Activated CD4-positive, alpha-beta T cell treated with anti-CD3 and anti-CD28 coated beads for 36 hours (primary cell): ENCODE data around the gene NPR1. TPM values are rescaled to one million over a fixed set of nuclear protein-coding genes. Genes with fewer than 3 reads are reported as not detected.

Experiments
- ATAC-seq: fragments of 200-7000 bp; cut with Tn5 transposase; one replicate; pipeline ENCODE4 v1.10.0; 2021; ENCODE audit warnings: mild to moderate bottlenecking, moderate library complexity
- CTCF ChIA-PET: fragments of 350-600 bp; sonication (Branson Sonifier 250); formaldehyde crosslinking; loops from one replicate; lab custom pipeline; 2021; ENCODE audit warnings: antibody characterized with exemption; lab: Charles Lee
- POLR2A ChIA-PET: fragments of 350-600 bp; sonication (Branson Sonifier 250); formaldehyde crosslinking; loops from one replicate; lab custom pipeline; 2021; ENCODE audit warnings: antibody characterized with exemption, inconsistent platforms; lab: Charles Lee
- DNase-seq: peaks from one replicate; pipeline ENCODE4 v3.0.0-alpha.2; 2020
- H3K27ac Mint-ChIP-seq: one replicate; pipeline ENCODE4 v1.8.0; 2021; ENCODE audit warnings: mixed read lengths
- H3K27me3 Mint-ChIP-seq: one replicate; pipeline ENCODE4 v1.8.0; 2021; ENCODE audit warnings: mixed read lengths
- H3K36me3 Mint-ChIP-seq: one replicate; pipeline ENCODE4 v1.8.0; 2021; ENCODE audit warnings: low read depth, mixed read lengths
- H3K4me1 Mint-ChIP-seq: one replicate; pipeline ENCODE4 v1.8.0; 2021; ENCODE audit warnings: mixed read lengths
- H3K4me3 Mint-ChIP-seq: one replicate; pipeline ENCODE4 v1.8.0; 2021; ENCODE audit warnings: mild to moderate bottlenecking, moderate library complexity, mixed read lengths
- H3K9me3 Mint-ChIP-seq: one replicate; pipeline ENCODE4 v1.8.0; 2021; ENCODE audit warnings: low read depth, mixed read lengths
- intact Hi-C, 2 experiments: fragments of 100-400 bp; cut with DNase I in 1 of 2; cut with micrococcal nuclease in 1 of 2; formaldehyde crosslinking; loops; one replicate each; pipeline versions ENCODE4 v1.14.2 to v1.15.1; 2022 to 2024; cut with DNase I, micrococcal nuclease
- total RNA-seq, 2 experiments: library from RNA; stranded (reverse); gene quantifications; one replicate each; pipeline ENCODE4 v1.2.3, GENCODE V29; 2021

Gene NPR1
- total RNA-seq, 2 experiments from 2014 or later = 0.04 to 0.11 TPM

DNA sequence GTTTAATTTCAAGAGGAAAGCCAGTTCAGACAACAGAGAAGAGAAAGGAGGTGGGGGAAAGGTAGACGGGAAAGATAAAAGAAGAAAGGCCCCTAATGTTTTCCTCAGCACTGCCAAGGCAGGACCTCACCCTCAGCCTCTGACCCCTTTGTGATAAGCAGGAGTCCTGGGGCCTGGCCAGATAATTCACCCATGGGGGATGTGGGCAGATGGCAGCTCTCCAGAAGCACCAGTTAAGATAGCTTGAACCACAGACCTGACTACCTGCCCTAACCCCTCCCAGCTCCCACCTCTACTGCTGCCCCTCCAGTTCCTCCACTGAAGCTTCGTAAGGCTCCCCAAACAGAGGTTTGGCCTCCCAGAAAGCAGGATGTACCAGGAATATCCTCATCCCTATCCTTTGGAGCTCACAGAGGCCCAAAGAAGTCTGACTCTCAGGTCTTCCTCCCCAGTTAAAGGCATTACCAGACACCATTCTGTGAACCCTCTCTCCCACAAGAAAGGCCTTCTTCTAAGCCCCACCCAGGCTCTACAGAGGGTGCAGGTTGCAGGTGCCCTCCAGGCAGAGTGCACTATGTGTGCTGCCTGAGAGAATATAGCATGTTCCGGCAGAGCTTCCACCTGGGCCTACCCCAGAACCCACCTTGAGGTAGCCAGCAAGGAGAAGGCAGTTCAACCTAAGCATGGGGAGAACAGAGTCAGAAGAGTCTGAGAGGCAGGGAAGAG is 29.2 kb upstream of the NPR1 start:
- ATAC-seq = peak; percentile 29
- Mint-ChIP-seq H3K4me3 (no peak overlapping the region), H3K9me3 (no peaks in the 10 kb centered on the region), H3K36me3 (peaks cover 33% of the 10 kb centered on the region), H3K4me1 (peaks cover 42% of the 10 kb centered on the region), H3K27ac (peak overlapping the region; percentile 62), H3K27me3 (no peaks in the 10 kb centered on the region)
- no peak for DNase-seq
- CTCF ChIA-PET = interaction anchor here (1.0 to 1.3 kb wide), 3 partner anchors 11 to 138 kb away, joined by 4 to 8 read pairs (median 5); no protein-coding TSS in a partner anchor
- POLR2A ChIA-PET = interaction anchor here (0.6 to 1.1 kb wide), 5 partner anchors 13 to 1809 kb away, joined by 3 to 7 read pairs (median 3); partner anchors contain the start of gene CHTOP
- intact Hi-C loops = no loop called here

DNA sequence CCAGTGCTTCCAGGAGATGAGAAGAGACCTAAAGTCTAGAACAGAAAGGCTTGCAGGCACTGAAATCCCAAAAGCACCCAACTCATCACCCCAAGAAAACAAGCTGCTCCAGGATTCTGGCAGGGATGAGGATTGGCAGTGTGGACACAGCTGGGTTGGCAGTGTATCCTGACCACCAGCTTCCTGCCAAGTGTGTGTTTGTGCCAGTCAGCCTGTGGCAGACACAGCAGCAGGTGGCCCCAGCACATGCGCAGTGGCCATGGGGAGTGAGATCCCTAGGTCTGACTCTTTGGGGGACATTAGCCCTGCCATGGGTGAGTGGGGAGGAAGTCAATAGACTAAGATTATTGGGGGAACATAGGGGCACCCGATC is 28.6 kb upstream of the NPR1 start:
- CTCF ChIA-PET = interaction anchor here (1.1 kb wide), 1 partner anchor 11 kb away, joined by 8 read pairs; no protein-coding TSS in a partner anchor
- Mint-ChIP-seq H3K36me3 (peaks cover 29% of the 10 kb centered on the region), H3K4me1 (peaks cover 38% of the 10 kb centered on the region), H3K27ac (peak overlapping the region; percentile 85), H3K4me3 (no peak overlapping the region), H3K9me3 (no peaks in the 10 kb centered on the region), H3K27me3 (no peaks in the 10 kb centered on the region)
- intact Hi-C loops = no loop called here
- peak; percentile 23 for ATAC-seq
- no peak for DNase-seq
- POLR2A ChIA-PET = interaction anchor here (0.6 to 1.1 kb wide), 3 partner anchors 14 to 17 kb away, joined by 3 to 7 read pairs (median 5); partner anchors contain the start of gene CHTOP

DNA sequence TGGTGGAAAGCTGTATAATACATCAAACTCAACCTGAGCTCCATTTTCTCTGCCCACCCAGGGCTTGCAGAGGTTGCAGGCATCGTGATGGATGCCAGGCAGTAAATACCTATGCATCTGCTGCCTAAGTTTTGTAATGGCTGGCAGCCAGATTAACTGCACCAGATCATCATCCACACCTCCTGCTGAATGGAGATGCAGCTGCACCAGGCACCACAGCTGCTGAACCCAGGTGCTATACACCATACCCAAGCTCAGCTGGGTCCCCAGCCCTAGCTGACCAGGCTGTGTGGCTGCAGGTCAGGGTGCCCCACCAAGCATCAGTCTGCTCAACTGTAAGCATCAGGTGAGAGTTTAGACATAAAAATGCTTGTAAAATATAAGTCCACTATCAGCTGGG is 26.7 kb upstream of the NPR1 start:
- ATAC-seq = no peak
- no peak for DNase-seq
- no peaks in the 10 kb centered on the region for H3K27me3 Mint-ChIP-seq
- intact Hi-C loops = no loop called here
- ChIA-PET CTCF (interaction anchor here (0.7 kb wide), 1 partner anchor 294 kb away, joined by 3 read pairs; no protein-coding TSS in a partner anchor), POLR2A (interaction anchor here (0.6 to 0.9 kb wide), 3 partner anchors 16 to 186 kb away, joined by 3 to 7 read pairs (median 3); no protein-coding TSS in a partner anchor)
- H3K4me3 Mint-ChIP-seq = no peak overlapping the region
- H3K4me1 Mint-ChIP-seq = peaks cover 27% of the 10 kb centered on the region
- H3K27ac Mint-ChIP-seq = no peak overlapping the region
- no peaks in the 10 kb centered on the region for H3K9me3 Mint-ChIP-seq
- H3K36me3 Mint-ChIP-seq = peaks cover 11% of the 10 kb centered on the region

DNA sequence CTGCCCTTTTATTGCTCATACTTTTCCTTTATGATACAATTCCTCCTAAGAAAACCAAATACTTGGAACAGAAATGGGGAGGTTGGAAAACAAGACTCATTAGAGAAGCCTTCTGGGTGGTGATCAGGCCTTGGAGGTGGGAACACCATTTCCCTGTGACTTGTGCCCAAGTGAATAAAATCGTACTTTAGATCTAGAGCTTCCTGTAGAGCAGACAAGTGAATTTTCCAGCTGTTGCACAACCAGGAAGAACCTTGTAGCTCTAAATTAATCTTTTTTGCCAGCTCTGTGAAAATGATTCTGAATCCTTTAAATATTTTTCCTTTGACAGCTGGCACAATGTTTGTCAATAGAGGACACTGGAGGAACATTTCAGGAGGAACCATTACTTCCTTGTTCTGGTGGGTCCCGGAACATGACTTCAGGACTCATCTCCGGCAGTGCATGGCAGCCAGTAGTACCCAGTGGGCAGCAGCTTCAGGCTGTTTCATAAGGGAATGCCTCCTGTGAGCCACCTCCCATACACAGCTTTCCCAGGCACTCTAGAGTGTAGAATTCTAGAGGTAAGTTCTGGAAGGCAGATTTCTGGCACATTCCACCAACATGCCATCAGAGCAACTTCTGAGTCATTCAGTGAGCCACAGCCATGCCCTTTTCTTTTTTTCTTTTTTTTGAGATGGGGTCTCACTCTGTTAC is 25.5 kb upstream of the NPR1 start:
- intact Hi-C loops = no loop called here
- CTCF ChIA-PET = no interaction called here
- POLR2A ChIA-PET = no interaction called here

DNA sequence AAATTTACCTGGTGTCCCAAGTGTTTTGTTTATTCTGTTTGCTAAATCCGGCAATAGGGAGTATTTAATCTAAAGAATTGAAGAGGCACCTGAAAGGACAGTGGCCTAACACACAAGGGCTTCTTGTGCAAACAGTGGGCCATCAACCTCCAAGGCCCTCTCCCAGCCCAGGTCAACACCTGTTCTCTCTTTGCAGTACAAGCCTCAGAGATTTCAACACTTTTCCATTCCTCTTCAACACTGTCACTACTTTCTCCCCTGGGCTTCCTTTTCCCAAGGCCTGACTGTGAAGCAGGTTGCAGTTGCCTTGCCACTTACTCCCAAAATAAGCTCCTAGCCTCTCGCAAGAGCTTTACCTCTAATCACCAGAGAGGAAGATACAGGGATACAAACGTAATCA is 23.2 kb upstream of the NPR1 start:
- CTCF ChIA-PET = no interaction called here
- POLR2A ChIA-PET = no interaction called here
- H3K4me1 Mint-ChIP-seq = peaks cover 13% of the 10 kb centered on the region
- H3K4me3 Mint-ChIP-seq = no peak overlapping the region
- no peak overlapping the region for H3K27ac Mint-ChIP-seq
- ATAC-seq (no peak), DNase-seq (no peak)
- intact Hi-C loops = loop anchor here (5.0 kb wide), 2 partner anchors 88 to 1608 kb away; partner anchors contain the start of gene S100A2 (in 1 of the 2)
- peaks cover 12% of the 10 kb centered on the region for H3K36me3 Mint-ChIP-seq
- H3K27me3 Mint-ChIP-seq = no peaks in the 10 kb centered on the region
- no peaks in the 10 kb centered on the region for H3K9me3 Mint-ChIP-seq

More for the DNA sequence above, 25.5 kb upstream of the NPR1 start:
- H3K27ac Mint-ChIP-seq = no peak overlapping the region
- no peaks in the 10 kb centered on the region for H3K27me3 Mint-ChIP-seq
- peaks cover 3% of the 10 kb centered on the region for H3K36me3 Mint-ChIP-seq
- H3K9me3 Mint-ChIP-seq = no peaks in the 10 kb centered on the region
- H3K4me1 Mint-ChIP-seq = peaks cover 20% of the 10 kb centered on the region
- ATAC-seq (no peak), DNase-seq (no peak)
- H3K4me3 Mint-ChIP-seq = no peak overlapping the region

DNA sequence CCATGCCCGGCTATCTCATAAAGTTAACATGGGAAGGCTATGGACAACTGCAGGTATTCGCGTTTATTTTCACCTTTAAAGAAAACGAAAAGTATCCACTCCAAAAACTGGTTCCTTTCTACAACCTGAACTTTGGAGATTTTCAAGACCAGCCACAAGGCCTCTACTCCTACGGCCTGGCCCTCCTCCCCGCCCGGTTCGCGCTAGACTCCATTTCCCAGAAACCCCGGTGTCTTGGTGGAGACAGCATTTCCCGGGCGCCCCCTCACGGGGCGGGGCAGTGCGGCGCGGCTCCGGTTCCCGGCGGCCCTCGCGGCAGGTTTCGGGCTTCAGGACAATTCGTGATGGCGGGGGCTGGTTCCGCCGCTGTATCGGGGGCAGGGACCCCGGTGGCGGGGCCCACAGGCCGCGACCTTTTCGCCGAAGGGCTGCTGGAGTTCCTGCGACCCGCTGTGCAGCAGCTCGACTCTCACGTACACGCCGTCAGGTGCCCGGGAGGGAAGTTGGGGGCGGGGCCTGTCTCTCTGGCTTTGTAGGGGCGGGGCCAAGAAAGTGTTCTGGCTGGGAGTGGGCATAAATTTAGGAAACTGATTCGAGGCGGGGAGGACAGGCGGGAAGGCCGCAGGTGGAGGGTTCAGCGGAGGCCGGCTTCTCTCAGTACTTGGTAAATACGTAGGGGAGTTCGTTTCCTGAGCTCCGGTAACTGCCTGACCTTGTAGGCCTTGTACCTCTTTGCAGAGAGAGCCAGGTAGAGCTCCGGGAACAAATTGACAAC is 19.9 kb upstream of the NPR1 start, which contains the start of gene SNAPIN:
Gene SNAPIN (plus strand): TSS at position 304 of the 775 bp plus-strand sequence. CDS start 41 bp downstream, at position 345.
- peak; percentile 96 for ATAC-seq
- H3K4me3 Mint-ChIP-seq = peak within 1 kb of the TSS; percentile 95
- peak within 1 kb of the TSS; percentile 90 for H3K27ac Mint-ChIP-seq
- DNase-seq = peak; percentile 96
- ChIA-PET CTCF (interaction anchor here (0.8 to 1.4 kb wide), 3 partner anchors 25 to 312 kb away, joined by 3 to 4 read pairs (median 3); partner anchors contain the start of gene CHTOP), POLR2A (interaction anchor here (0.6 to 1.4 kb wide), 7 partner anchors 10 to 1355 kb away, joined by 3 to 9 read pairs (median 4); partner anchors contain the start of gene CHTOP)
- peaks cover 13% of the 10 kb centered on the region for H3K4me1 Mint-ChIP-seq
- intact Hi-C loops = loop anchor here (1.0 to 5.0 kb wide), 10 partner anchors 13 to 1611 kb away; partner anchors contain the start of genes CHTOP (in 2 of the 2), CRTC2 (in 1 of the 2), RPS27 (in 1 of the 2) and S100A2 (in 1 of the 2)
- no peaks in the 10 kb centered on the region for H3K27me3 Mint-ChIP-seq
- H3K9me3 Mint-ChIP-seq = no peaks in the 10 kb centered on the region
- H3K36me3 Mint-ChIP-seq = peaks cover 36% of the 10 kb centered on the region

DNA sequence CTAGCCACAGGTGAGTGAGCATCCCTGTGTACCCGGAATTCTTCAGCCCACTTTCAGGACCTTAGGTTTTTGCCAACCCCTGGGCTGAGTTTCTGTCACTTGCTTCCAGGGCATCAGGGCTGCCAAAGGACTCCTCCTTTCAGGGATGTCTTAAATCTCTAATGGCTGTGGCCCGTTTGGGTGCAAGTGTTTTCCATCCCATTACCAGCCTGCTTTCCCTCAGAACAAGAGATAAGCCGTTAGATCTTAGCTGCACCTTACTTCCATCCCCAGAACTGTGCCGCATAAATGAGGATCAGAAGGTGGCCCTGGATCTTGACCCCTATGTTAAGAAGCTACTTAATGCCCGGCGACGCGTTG is 19.3 kb upstream of the NPR1 start:
- H3K9me3 Mint-ChIP-seq = no peaks in the 10 kb centered on the region
- DNase-seq (no peak), ATAC-seq (no peak)
- CTCF ChIA-PET = interaction anchor here (0.7 to 1.4 kb wide), 5 partner anchors 25 to 312 kb away, joined by 3 to 5 read pairs (median 3); partner anchors contain the start of gene CHTOP
- H3K27ac Mint-ChIP-seq = peak overlapping the region; percentile 90
- intact Hi-C loops = loop anchor here (2.0 to 5.0 kb wide), 3 partner anchors 92 to 1612 kb away; partner anchors contain the start of gene S100A2 (in 1 of the 2)
- H3K27me3 Mint-ChIP-seq = no peaks in the 10 kb centered on the region
- POLR2A ChIA-PET = interaction anchor here (0.6 to 1.4 kb wide), 8 partner anchors 10 to 1354 kb away, joined by 3 to 9 read pairs (median 4); partner anchors contain the start of genes CHTOP and JTB
- peaks cover 40% of the 10 kb centered on the region for H3K36me3 Mint-ChIP-seq
- peak overlapping the region; percentile 95 for H3K4me3 Mint-ChIP-seq
- peaks cover 13% of the 10 kb centered on the region for H3K4me1 Mint-ChIP-seq

DNA sequence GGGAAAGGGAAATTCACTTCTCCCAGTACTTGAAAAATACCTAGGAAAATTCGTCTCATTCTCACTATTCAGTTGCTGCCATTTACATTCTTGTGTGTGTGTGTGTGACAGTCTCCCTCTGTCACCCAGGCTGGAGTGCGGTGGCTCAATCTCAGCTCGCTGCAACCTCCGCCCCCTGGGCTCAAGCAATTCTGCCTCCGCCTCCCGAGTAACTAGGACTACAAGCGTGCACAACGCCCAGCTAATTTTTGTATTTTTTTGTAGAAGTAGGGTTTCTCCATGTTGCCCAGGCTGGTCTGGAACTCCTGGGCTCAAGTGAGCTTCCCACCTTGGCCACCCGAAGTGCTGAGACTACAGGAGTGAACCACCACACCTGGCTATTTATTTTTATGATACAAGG is 18.8 kb upstream of the NPR1 start:
- intact Hi-C loops = loop anchor here (2.0 to 5.0 kb wide), 3 partner anchors 92 to 1612 kb away; partner anchors contain the start of gene S100A2 (in 1 of the 2)

DNA sequence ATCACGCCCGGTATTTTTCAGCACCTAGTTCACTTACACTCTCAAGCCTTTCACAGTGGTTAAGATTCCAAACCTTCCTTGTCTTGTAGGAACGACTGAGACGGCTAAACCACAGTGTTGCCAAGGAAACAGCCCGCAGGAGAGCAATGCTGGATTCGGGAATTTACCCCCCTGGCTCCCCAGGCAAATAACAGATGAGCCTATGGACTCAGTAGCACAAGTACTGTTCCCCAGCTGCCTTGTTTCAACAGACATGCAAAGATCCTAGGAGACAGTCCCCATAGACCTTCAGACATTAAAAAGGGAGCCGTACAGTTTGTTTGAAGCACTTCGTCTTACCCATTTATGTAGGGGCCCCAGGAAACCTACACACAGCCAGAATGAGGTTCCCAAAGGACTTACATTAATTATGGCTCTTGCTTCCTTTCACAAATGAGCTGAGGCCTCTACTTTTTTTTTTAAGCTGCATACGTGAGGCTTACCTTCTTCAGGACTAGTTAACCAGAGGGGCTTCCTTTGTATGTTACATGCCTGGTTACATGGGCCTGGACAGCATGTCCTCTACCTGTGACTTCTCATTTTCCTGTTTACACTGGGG is 17.3 kb upstream of the NPR1 start:
- DNase-seq (no peak), ATAC-seq (no peak)
- CTCF ChIA-PET = no interaction called here
- H3K4me1 Mint-ChIP-seq = peaks cover 13% of the 10 kb centered on the region
- no peaks in the 10 kb centered on the region for H3K27me3 Mint-ChIP-seq
- H3K36me3 Mint-ChIP-seq = peaks cover 54% of the 10 kb centered on the region
- no peak overlapping the region for H3K4me3 Mint-ChIP-seq
- POLR2A ChIA-PET = interaction anchor here (0.6 kb wide), 1 partner anchor 112 kb away, joined by 3 read pairs; no protein-coding TSS in a partner anchor
- no peaks in the 10 kb centered on the region for H3K9me3 Mint-ChIP-seq
- peak overlapping the region; percentile 29 for H3K27ac Mint-ChIP-seq
- intact Hi-C loops = no loop called here

More for the DNA sequence above, 18.8 kb upstream of the NPR1 start:
- peak overlapping the region; percentile 95 for H3K4me3 Mint-ChIP-seq
- H3K36me3 Mint-ChIP-seq = peaks cover 43% of the 10 kb centered on the region
- H3K27me3 Mint-ChIP-seq = no peaks in the 10 kb centered on the region
- ATAC-seq (no peak), DNase-seq (no peak)
- peaks cover 13% of the 10 kb centered on the region for H3K4me1 Mint-ChIP-seq
- CTCF ChIA-PET = interaction anchor here (0.6 to 1.4 kb wide), 5 partner anchors 17 to 149 kb away, joined by 3 to 5 read pairs (median 4); no protein-coding TSS in a partner anchor
- H3K9me3 Mint-ChIP-seq = no peaks in the 10 kb centered on the region
- POLR2A ChIA-PET = interaction anchor here (0.6 to 1.4 kb wide), 8 partner anchors 9 to 331 kb away, joined by 3 to 9 read pairs (median 4); partner anchors contain the start of genes CHTOP, JTB and RPS27
- peak overlapping the region; percentile 90 for H3K27ac Mint-ChIP-seq

DNA sequence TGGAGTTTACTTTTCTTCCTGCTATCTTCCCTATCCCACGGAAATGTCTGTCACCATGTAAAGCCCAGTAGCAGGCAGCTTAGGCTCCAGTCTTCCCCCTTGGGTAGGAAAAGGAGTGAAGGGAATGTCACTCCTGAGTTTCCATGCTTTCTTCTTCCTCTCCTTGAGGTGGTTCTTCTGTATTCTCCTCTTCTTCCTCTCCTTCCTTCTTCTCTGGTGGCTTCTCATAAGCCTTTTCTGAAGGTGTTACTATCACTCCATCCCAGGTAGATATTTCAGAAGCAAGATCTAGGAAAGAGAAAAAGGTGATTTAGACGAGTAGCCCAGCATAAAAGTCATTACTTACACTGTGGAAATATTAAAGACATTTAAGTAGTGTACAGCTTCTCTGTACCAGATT is 16.2 kb upstream of the NPR1 start:
- Mint-ChIP-seq H3K9me3 (no peaks in the 10 kb centered on the region), H3K27me3 (no peaks in the 10 kb centered on the region), H3K4me1 (peaks cover 15% of the 10 kb centered on the region), H3K36me3 (peaks cover 64% of the 10 kb centered on the region), H3K27ac (no peak overlapping the region), H3K4me3 (no peak overlapping the region)
- DNase-seq (no peak), ATAC-seq (no peak)
- POLR2A ChIA-PET = interaction anchor here (0.6 to 0.7 kb wide), 2 partner anchors 9 to 204 kb away, joined by 3 read pairs; no protein-coding TSS in a partner anchor
- intact Hi-C loops = no loop called here
- CTCF ChIA-PET = no interaction called here
